Endothelial cell (in vitro differentiated cells): Measurements from ENCODE around the gene ZNF148. TPM values are rescaled to one million over a fixed set of nuclear protein-coding genes. Genes with fewer than 3 reads are reported as not detected.

Experiments
- DNase-seq: peaks from one replicate; pipeline ENCODE4 v3.0.0; 2021; ENCODE audit warnings: low spot score
- H3K27ac Mint-ChIP-seq: one replicate; pipeline ENCODE4 v1.8.0; 2021; ENCODE audit warnings: mixed read lengths, inconsistent platforms; ENCODE audit not compliant: unreplicated experiment
- H3K27me3 Mint-ChIP-seq: one replicate; pipeline ENCODE4 v1.8.0; 2021; ENCODE audit warnings: mild to moderate bottlenecking, moderate library complexity, mixed read lengths, inconsistent platforms; ENCODE audit not compliant: unreplicated experiment
- H3K36me3 Mint-ChIP-seq: one replicate; pipeline ENCODE4 v1.8.0; 2021; ENCODE audit warnings: mild to moderate bottlenecking, low read depth, mixed read lengths, inconsistent platforms; ENCODE audit not compliant: unreplicated experiment
- H3K4me1 Mint-ChIP-seq: one replicate; pipeline ENCODE4 v1.8.0; 2021; ENCODE audit warnings: mild to moderate bottlenecking, mixed read lengths, inconsistent platforms; ENCODE audit not compliant: unreplicated experiment
- H3K4me3 Mint-ChIP-seq: one replicate; pipeline ENCODE4 v1.8.0; 2021; ENCODE audit warnings: mild to moderate bottlenecking, mixed read lengths, inconsistent platforms; ENCODE audit not compliant: unreplicated experiment
- H3K9me3 Mint-ChIP-seq: one replicate; pipeline ENCODE4 v1.8.0; 2021; ENCODE audit warnings: mixed read lengths, inconsistent platforms; ENCODE audit not compliant: unreplicated experiment
- total RNA-seq: library from RNA; stranded (reverse); fragmentation: NEBNext Ultra II Directional; extraction: Animal tissue kit (Norgen Biotek cat#: 25700); gene quantifications from one replicate; pipeline ENCODE4 v1.2.1, GENCODE V29; 2021; ENCODE audit not compliant: unreplicated experiment
- TF ChIP-seq, protein P1 (sequence below): fragments of 200-600 bp; sonication (generic); IDR thresholded peaks from one replicate; pipeline ENCODE4 v1.5.0; 2021; ENCODE audit warnings: antibody characterized with exemption; ENCODE audit not compliant: unreplicated experiment

Gene ZNF148
- total RNA-seq, 1 donor from 2014 or later: 34.3 TPM

DNA sequence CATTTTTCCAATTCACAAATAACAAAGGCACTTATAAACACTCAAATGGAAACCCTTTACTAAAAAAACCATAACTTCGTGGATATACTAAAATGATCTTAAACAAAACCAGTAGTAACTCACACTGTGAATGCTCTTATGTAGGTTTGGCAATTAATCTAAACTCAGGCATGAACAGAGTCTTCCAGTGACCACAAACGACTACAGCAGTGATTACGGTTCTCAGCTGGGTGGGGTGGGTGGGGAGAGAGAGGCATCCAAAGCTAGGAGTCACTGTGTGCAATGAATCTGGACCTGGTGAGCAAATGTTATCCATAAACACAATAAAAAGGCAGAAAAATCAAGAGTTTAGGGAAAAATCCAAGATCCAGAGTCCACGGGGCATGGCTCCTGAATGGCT is 183.9 kb downstream of the ZNF148 start:
- Mint-ChIP-seq H3K4me1 (peaks cover 11% of the 10 kb centered on the region), H3K27ac (no peak overlapping the region), H3K27me3 (peaks cover 3% of the 10 kb centered on the region), H3K4me3 (no peak overlapping the region), H3K9me3 (no peaks in the 10 kb centered on the region), H3K36me3 (no peaks in the 10 kb centered on the region)
- DNase-seq: no peak
- TF ChIP-seq, protein P1, sequence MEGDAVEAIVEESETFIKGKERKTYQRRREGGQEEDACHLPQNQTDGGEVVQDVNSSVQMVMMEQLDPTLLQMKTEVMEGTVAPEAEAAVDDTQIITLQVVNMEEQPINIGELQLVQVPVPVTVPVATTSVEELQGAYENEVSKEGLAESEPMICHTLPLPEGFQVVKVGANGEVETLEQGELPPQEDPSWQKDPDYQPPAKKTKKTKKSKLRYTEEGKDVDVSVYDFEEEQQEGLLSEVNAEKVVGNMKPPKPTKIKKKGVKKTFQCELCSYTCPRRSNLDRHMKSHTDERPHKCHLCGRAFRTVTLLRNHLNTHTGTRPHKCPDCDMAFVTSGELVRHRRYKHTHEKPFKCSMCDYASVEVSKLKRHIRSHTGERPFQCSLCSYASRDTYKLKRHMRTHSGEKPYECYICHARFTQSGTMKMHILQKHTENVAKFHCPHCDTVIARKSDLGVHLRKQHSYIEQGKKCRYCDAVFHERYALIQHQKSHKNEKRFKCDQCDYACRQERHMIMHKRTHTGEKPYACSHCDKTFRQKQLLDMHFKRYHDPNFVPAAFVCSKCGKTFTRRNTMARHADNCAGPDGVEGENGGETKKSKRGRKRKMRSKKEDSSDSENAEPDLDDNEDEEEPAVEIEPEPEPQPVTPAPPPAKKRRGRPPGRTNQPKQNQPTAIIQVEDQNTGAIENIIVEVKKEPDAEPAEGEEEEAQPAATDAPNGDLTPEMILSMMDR: no peak

DNA sequence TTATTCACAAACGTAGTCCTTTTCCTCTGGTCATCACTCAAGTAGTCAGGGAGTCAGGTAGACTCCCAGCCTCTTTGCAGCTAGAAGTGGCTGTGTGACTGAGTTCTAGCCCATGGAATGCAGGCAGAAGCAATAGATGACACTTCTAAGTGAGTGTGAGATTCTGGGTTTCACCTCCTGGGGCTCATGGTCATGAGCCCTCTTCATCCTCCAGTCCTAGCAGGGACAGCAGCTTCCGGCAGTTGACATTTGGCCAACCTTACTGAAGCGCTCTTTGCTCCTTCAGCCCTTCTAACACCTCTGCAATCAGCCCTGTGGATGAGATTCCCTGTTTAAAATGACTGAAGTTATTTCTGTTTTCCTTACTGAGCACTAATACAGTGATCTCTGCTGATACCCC is 184.3 kb downstream of the ZNF148 start:
- no peak for DNase-seq
- peaks cover 4% of the 10 kb centered on the region for H3K27me3 Mint-ChIP-seq
- H3K27ac Mint-ChIP-seq: no peak overlapping the region
- no peak overlapping the region for H3K4me3 Mint-ChIP-seq
- H3K4me1 Mint-ChIP-seq: peaks cover 11% of the 10 kb centered on the region
- H3K9me3 Mint-ChIP-seq: no peaks in the 10 kb centered on the region
- H3K36me3 Mint-ChIP-seq: no peaks in the 10 kb centered on the region
- TF ChIP-seq, protein P1: no peak

DNA sequence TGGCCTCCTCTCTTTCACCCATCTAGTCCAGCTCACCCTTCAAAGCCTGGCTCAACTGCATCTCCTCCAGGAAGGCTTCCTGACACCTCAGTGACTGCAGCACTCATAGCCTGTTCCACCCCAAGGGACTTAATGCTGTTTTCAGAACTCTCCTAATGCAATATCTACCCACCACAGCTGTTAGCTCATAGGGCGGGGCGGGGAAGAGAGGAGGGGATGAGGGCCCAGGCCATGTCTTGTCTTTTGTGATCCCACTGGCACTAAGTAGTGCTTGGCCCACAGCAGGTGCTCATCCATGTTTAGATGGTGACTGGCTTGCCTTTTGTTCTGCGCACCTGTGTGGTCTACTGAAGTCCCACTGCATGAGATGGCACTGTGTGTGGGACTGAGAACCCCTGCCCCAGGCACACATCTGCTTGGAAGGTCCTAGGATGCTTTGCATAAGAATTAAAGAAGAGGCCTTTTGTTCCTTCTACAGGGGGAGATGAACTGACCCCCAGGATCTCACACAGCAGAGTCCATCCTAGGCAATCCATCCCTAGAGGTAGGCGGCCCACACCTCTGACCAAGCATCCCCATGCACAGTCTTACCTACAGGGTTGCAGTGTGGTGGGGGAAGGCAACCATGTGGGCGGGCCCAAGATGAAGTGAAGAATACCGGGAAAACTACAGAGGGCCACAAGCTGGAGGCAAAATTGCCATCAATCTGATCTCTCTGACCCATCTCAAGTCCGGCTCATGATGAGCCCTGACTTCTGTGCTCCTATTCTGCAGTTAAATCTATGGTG is 185.6 kb downstream of the ZNF148 start:
- TF ChIP-seq, protein P1: no peak
- H3K9me3 Mint-ChIP-seq: no peaks in the 10 kb centered on the region
- H3K27ac Mint-ChIP-seq: no peak overlapping the region
- no peak overlapping the region for H3K4me3 Mint-ChIP-seq
- peaks cover 11% of the 10 kb centered on the region for H3K4me1 Mint-ChIP-seq
- H3K36me3 Mint-ChIP-seq: no peaks in the 10 kb centered on the region
- no peak for DNase-seq
- peaks cover 4% of the 10 kb centered on the region for H3K27me3 Mint-ChIP-seq

DNA sequence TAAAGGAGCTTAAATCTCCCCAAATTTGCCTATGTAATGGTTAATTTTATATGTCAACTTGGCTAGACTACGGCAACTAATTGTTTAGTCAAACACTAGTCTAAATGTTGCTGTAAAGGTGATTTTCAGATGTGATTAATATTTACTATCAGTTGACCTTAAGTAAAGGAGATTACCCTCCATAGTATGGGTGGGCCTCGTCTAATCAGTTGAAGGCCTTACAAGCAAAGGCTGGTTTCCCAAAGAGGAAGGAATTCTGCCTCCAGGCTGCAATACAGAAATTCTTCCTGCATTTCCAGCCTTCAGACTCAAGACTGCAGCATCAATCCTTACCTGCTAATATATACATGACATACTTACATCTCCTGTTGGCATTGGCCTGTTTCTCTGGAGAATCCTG is 186.2 kb downstream of the ZNF148 start:
- no peak overlapping the region for H3K27ac Mint-ChIP-seq
- TF ChIP-seq, protein P1: no peak
- no peak for DNase-seq
- H3K4me3 Mint-ChIP-seq: no peak overlapping the region
- no peaks in the 10 kb centered on the region for H3K9me3 Mint-ChIP-seq
- H3K27me3 Mint-ChIP-seq: peaks cover 4% of the 10 kb centered on the region
- peaks cover 11% of the 10 kb centered on the region for H3K4me1 Mint-ChIP-seq
- H3K36me3 Mint-ChIP-seq: no peaks in the 10 kb centered on the region

DNA sequence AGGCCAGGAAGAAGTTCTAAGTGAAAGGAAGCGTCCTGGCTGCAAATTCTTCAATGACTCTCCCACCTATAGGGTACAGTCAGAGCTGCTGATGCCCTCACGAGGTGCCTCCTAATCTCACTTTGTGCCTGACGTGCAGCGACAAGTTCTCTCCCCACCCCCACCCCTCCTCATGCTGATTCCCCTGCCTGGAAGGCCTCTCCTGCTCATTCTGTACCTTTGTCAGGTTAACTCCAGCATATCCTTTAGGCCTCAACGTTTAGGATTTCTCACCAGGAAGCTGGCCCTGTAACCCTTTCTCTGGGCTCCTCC is 187.6 kb downstream of the ZNF148 start:
- Mint-ChIP-seq H3K4me1 (peaks cover 8% of the 10 kb centered on the region), H3K4me3 (no peak overlapping the region), H3K27me3 (peaks cover 4% of the 10 kb centered on the region), H3K36me3 (no peaks in the 10 kb centered on the region), H3K9me3 (no peaks in the 10 kb centered on the region), H3K27ac (no peak overlapping the region)
- DNase-seq: no peak
- TF ChIP-seq, protein P1: no peak
